Subcutaneous preadipocyte (primary cell): ENCODE data around the gene RHBDF2. TPM values are rescaled to one million over a fixed set of nuclear protein-coding genes. Genes with fewer than 3 reads are reported as not detected.

Experiments used
- total RNA-seq: library from RNA; depleted of rRNA; stranded (reverse); fragments of >200 nt; gene quantifications from 2 replicates; pipeline ENCODE4 v1.2.3, GENCODE V29; 2012

The RHBDF2 gene
- 1.1 and 5.1 TPM in 2 replicates for total RNA-seq

DNA sequence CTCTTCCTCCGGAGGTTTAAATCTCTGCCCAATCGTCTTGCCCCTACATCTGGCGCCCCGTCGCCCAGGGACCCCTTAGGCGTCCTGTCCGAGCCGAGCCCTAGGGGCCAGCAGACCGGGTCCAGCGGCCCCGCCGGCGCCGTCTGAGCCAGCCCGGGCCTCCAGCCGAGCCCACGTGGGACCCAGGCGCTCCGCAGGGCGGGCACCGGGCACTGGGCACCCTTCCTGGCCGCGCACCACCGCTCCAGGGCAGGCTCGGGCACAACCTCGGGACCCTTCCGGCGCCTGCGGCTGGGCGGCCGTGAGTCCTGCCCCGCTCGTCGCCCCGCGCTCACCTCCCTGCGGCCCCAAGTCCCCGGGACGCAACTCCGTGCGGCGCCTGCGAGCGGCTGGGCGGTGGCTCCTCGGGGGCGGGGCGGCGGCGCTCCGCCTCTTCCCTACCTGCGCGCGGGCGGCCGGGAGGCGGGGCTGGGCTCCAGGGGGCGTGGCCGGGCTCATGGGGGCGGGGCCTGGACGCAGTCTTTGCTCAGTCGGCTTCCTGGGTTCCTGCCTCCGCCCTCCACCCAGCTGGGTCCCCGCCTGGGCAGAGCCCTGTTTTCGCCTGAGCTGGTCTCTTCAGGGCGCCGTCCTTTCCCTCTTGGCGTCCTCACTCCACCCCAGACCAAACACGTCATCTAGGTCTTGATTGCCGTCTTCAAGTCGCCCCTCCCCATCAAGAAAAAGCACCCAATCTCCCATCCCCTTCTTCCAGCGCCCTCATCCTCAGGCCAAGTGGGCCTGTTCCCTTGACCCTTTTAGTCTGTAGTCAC lies at the start of gene RHBDF2:
TSS of gene RHBDF2 (minus strand) at position 406 of the 809 bp plus-strand sequence. CDS start 19,899 bp downstream, outside the sequence.

DNA sequence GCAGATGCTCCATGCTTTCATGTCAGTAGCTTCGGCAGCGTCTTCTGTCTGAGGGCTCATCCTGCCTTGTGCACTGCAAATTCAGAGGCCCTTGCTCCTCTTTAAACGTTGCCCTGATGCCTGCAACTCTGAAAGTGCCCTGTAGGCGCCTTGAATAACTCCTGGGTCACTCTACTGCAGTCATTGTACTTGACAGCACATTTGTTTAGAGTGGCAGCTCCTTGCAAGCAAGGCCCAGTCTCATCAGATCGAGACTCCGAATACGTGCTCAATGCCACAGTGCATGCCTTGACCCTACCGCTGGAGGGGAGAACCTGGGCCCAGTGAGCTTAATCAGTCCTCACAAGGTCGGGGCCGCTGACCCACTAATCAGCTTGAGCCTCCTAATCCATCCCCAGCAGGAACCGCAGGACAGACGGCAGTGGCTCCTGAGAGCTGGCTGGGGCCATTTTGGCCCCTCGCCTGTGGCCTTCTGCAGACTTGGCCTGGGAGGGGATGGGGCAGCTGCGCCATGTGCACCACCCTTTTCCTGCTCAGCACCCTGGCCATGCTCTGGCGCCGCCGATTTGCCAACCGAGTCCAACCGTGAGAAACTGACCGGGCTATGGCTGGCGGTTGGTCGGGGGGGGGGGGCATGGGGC lies 38.5 kb upstream of the RHBDF2 start, which contains the start of gene PRCD:
TSS of gene PRCD (plus strand) at position 414 of the 641 bp plus-strand sequence. CDS start at position 512, 98 bp downstream.

DNA sequence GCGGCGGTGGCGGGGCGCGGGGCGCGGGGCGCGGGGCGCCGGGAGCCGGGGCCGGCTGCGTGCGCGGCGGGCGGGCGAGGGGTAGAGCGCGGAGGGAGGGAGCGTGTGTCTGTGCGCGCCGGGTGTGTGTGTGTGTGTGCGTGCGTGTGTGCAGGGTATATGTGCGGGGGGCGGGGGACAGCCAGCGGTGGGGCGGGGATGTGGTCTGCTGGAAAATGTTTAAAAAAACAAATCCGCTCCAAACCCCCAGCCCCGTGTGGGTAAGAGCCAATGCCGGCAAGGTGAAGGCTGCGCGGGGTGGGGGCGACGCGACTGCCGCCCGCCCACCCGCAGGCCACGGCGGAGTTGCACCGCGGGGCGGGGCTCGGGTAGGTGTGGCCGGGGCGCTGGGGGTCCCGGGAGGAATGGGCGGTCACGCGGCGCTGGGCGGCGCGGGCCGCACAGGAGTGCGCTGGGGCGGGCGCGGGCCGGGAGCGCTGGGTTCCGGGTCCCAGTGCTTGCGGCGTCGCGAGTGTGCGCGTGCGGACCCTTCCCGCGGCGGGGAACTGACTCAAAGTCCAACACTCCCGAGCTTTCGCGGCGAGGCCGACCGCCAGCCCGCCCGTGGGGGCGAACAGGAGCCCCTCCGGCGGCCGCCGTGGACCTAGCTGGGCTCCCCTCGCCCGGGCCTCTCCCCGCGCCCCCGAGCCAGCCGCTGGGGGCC lies 36.5 kb upstream of the RHBDF2 start, which contains the start of gene CYGB:
TSS of gene CYGB (minus strand) at position 132 of the 703 bp plus-strand sequence. CDS start 167 bp downstream, outside the sequence.

DNA sequence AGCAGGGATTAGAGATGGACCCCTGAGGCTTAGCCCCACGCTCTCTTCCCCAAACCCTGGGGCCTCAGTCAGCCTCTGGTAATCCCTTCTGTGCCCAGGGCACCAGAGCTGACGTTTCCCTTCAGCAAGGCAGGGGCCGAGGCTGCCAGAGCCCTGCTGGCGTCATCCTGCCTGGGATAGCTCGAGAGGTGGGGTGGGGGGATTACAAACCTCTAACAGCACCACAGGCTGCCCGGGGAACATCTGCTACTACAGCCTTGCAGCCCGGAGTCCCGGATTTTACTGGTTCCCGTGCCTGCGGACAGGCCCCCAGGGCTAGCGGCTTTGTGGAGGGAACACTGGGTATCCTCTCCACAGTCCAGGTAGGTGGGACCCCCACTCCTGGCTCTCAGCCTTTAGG lies 33.9 kb downstream of the RHBDF2 start, which contains the start of gene AANAT:
TSS of gene AANAT (plus strand) at position 238 of the 400 bp plus-strand sequence. CDS start 1,144 bp downstream, outside the sequence.

DNA sequence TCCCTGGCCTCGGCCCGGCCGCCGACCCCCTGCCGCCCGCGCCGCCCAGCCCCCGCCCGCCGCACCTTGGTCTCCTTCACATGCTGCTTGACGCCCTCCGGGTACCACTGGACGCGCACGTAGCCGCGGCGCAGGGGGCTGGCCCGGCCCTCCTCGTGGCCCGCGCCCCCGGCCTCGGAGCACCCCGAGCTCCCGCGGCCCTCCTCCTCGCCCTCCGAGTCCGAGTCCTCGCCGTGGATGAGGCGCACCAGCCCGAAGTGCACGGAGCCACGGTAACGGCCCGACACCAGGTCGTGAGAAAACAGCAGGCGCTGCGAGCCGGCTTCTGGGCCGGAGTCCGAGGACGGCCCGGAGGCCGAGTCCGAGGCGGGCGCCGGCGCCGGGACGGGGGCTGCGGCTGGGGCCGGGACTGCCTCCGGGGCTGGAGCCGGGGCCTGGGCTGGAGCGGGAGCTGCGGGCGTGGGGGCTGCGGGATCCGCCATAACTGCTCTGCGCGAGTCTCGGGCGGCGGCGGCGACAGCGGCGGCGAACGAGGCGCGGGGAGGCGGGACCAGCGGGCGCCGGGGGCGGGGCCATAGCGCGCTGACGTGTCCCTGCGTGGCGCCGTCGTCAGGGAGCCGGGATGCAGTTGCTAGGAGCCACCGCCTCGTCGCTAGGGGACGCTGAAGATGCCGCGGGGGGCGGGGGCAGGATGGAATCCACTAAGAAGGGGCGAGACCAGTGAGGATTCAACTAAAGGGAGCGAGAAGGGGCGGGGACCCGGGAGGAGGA lies 48.4 kb downstream of the RHBDF2 start, which contains the start of gene UBE2O:
TSS of gene UBE2O (minus strand) at position 493 of the 771 bp plus-strand sequence. CDS start at position 482, 11 bp downstream.

Other genes starting within 250 kb of the RHBDF2 start
- 6.6 and 7.2 TPM in 2 replicates for gene UBALD2, start 236.1 kb downstream of the RHBDF2 start, total RNA-seq
- 1.1 and 2.2 TPM in 2 replicates for gene QRICH2, start 193.1 kb downstream of the RHBDF2 start, total RNA-seq
- gene PRPSAP1, start 147.5 kb downstream of the RHBDF2 start, total RNA-seq: 30.9 and 42.6 TPM in 2 replicates
- 32.0 and 58.6 TPM in 2 replicates for gene SPHK1, start 116.8 kb downstream of the RHBDF2 start, total RNA-seq
- 15.1 and 27.4 TPM in 2 replicates for gene UBE2O, start 48.3 kb downstream of the RHBDF2 start, total RNA-seq
- gene AANAT, start 33.8 kb downstream of the RHBDF2 start, total RNA-seq: under 0.01 TPM in 1 of 2 replicates, not detected in the other
- gene CYGB, start 36.3 kb upstream of the RHBDF2 start, total RNA-seq: 13.9 and 19.1 TPM in 2 replicates
- 4.0 and 4.1 TPM in 2 replicates for gene PRCD, start 38.6 kb upstream of the RHBDF2 start, total RNA-seq
- 0.20 TPM in 1 of 2 replicates, not detected in the other for gene ST6GALNAC2, start 84.4 kb upstream of the RHBDF2 start, total RNA-seq
- not detected in 2 replicates for gene ST6GALNAC1, start 142.3 kb upstream of the RHBDF2 start, total RNA-seq
- 192 and 250 TPM in 2 replicates for gene MXRA7, start 209.5 kb upstream of the RHBDF2 start, total RNA-seq
- 11.8 and 15.6 TPM in 2 replicates for gene JMJD6, start 225.2 kb upstream of the RHBDF2 start, total RNA-seq
- gene METTL23, start 225.4 kb upstream of the RHBDF2 start, total RNA-seq: 21.7 and 26.2 TPM in 2 replicates
- 163 and 201 TPM in 2 replicates for gene SRSF2, start 235.9 kb upstream of the RHBDF2 start, total RNA-seq
- gene MFSD11, start 236.7 kb upstream of the RHBDF2 start, total RNA-seq: 23.1 and 23.9 TPM in 2 replicates